Measurements from ENCODE around the gene FHL1.

DNA sequence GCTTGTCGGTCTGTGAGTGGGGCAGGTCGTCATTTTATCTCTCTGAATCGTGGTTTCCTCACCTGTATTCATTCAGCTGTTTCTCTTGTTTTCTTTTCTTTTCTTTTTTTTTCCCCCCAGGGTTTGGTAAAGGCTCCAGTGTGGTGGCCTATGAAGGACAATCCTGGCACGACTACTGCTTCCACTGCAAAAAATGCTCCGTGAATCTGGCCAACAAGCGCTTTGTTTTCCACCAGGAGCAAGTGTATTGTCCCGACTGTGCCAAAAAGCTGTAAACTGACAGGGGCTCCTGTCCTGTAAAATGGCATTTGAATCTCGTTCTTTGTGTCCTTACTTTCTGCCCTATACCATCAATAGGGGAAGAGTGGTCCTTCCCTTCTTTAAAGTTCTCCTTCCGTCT lies 62.4 kb downstream of the FHL1 start:
- TF ChIP-seq, protein P1, sequence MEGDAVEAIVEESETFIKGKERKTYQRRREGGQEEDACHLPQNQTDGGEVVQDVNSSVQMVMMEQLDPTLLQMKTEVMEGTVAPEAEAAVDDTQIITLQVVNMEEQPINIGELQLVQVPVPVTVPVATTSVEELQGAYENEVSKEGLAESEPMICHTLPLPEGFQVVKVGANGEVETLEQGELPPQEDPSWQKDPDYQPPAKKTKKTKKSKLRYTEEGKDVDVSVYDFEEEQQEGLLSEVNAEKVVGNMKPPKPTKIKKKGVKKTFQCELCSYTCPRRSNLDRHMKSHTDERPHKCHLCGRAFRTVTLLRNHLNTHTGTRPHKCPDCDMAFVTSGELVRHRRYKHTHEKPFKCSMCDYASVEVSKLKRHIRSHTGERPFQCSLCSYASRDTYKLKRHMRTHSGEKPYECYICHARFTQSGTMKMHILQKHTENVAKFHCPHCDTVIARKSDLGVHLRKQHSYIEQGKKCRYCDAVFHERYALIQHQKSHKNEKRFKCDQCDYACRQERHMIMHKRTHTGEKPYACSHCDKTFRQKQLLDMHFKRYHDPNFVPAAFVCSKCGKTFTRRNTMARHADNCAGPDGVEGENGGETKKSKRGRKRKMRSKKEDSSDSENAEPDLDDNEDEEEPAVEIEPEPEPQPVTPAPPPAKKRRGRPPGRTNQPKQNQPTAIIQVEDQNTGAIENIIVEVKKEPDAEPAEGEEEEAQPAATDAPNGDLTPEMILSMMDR (IDR thresholded peaks at IDR 0.05; ENCODE audit: borderline replicate concordance, extremely low read depth, low read length, poor library complexity, severe bottlenecking): no peak
- no peak for TF ChIP-seq EZH2 (IDR thresholded peaks at IDR 0.05; ENCODE audit: borderline replicate concordance, low read depth, low read length, severe bottlenecking)
